ENCODE data around the gene CREB3.
A peak's percentile ranks its signal among the peaks of the same experiment; 100 is the strongest.

Gene CREB3

DNA sequence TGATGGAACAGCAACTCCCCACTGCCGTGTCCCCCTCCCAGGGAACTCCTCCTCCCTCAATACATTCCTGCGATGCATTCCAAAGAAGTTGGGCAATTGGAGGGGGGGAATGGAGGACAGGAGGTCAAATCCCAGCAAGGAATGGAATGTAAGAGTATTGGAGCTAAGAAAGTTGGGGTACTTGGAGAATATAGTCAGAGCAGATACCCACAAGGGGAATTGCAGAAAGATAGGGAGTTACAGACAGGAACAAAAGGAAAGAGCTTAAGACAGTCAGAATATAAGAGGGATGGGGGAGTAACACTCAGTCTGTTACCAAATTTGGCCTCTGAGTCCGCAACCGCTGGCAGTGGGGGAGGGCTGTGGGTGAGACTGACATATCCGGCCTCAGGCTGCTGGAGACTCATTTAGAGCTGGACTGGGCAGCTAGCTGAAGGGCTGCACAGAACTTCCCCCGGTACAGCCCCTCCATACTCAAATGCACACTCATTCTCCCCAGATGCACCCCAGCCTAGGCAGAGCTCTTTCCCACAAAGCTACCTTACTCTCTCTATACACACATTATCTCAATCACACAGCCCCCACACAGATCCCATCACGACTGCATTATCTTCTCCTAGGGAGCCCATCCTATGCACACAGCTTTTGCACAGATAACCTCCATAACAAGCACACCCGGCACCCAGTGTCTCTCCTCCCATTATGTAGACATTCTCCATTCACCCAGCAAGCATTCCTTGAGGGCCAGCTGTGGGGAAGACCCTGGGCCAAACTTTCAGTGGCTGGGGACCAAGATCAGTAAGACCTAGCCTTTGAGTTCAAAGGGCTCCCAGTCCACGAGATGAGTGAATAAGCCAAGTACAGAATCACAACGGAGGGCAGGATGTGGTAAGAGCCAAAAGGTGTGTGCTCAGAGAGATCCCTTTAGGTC lies 4.2 kb upstream of the CREB3 start:
- no peaks in the 10 kb centered on the region for H3K9me3 Mint-ChIP-seq (ENCODE audit: low read depth)
- H3K4me1 Mint-ChIP-seq (ENCODE audit: low read depth) = peaks cover 7% of the 10 kb centered on the region
- peaks cover 9% of the 10 kb centered on the region for H3K36me3 Mint-ChIP-seq
- no peaks in the 10 kb centered on the region for H3K27me3 Mint-ChIP-seq
- no peak overlapping the region for H3K27ac Mint-ChIP-seq
- H3K4me3 Mint-ChIP-seq = no peak overlapping the region

DNA sequence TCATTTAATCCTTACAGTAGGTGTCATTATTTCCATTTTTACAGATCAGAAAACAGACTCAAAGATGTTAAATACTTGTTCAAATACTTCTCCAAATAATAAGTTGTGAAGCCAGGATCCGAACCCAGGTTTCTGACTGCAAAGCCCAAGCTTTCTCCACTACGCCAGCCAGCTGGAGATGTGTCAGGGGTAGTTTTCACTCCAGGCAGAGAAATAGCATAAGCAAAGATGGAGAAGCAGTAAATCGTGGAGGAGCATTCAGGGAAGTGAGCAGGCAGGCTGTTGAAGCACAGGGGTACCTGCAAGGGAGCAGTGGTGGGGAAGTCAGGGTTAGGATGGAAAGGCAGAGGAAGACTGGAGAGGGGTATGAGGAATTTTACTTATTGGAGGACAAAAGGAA lies 3.4 kb upstream of the CREB3 start:
- H3K4me1 Mint-ChIP-seq (ENCODE audit: low read depth) = peaks cover 14% of the 10 kb centered on the region
- no peak overlapping the region for H3K27ac Mint-ChIP-seq
- H3K4me3 Mint-ChIP-seq = no peak overlapping the region
- peaks cover 9% of the 10 kb centered on the region for H3K36me3 Mint-ChIP-seq
- no peaks in the 10 kb centered on the region for H3K27me3 Mint-ChIP-seq
- no peaks in the 10 kb centered on the region for H3K9me3 Mint-ChIP-seq (ENCODE audit: low read depth)

DNA sequence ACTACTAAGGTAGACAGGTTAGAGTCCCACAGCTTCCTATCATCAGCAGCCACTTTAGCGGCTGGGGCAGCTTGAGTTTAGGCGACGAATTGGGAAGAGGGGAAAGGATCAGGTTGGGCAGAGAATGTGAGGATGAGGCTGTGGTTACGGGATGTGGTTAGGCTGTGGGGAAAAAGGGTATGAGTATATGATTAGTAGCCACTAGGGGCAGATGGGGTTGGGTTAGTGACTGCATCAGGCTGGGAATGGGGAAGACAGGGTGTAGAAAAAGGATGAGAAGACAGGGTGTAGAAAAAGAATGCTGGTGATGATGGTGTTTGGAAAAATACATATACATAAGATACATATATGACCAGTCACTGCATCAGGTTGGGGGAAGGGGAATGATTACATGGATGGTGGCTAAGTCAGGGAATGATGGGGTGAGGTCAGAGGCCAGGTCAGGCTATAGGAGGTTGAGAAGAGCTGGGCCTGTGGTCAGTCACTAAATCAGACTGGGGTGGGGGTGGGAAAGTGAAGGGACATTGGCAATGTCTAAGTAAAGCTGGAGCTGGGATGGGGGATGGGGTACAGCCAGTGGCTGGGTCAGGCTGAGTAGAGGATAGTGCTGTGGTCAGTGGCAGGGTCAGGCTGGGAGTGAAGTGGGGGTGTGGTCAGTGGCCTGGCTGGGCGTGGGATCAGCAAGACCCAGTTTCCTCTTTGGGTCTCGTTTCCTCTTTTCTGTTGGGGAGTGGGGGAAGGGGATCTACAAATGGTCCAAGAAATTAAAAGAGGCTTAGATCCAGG lies 2.6 kb upstream of the CREB3 start:
- Mint-ChIP-seq H3K27me3 (no peaks in the 10 kb centered on the region), H3K4me1 (ENCODE audit: low read depth) (peaks cover 17% of the 10 kb centered on the region), H3K9me3 (ENCODE audit: low read depth) (no peaks in the 10 kb centered on the region), H3K36me3 (peaks cover 4% of the 10 kb centered on the region), H3K27ac (peak overlapping the region; percentile 72), H3K4me3 (no peak overlapping the region)

DNA sequence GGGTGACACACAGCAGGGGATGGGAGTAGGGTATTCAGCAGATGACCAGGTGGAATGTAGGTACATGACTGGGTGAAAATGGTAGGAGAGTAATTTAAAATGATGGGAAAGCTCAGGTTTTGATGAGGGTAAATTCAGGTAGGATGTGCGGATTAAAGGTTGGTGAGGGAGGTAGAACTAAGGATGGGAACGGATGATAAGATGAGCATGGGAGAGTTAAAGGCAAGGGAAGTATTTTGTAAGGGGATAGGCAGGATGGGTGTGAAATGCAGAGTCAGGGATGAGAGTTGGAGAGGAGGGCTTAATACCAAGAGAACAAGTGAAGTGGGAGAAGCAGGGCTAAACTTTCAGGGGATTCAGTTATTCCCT lies 2.0 kb upstream of the CREB3 start:
- Mint-ChIP-seq H3K27me3 (no peaks in the 10 kb centered on the region), H3K9me3 (ENCODE audit: low read depth) (no peaks in the 10 kb centered on the region), H3K4me3 (no peak overlapping the region), H3K4me1 (ENCODE audit: low read depth) (peaks cover 18% of the 10 kb centered on the region), H3K27ac (peak overlapping the region; percentile 72), H3K36me3 (peaks cover 3% of the 10 kb centered on the region)

DNA sequence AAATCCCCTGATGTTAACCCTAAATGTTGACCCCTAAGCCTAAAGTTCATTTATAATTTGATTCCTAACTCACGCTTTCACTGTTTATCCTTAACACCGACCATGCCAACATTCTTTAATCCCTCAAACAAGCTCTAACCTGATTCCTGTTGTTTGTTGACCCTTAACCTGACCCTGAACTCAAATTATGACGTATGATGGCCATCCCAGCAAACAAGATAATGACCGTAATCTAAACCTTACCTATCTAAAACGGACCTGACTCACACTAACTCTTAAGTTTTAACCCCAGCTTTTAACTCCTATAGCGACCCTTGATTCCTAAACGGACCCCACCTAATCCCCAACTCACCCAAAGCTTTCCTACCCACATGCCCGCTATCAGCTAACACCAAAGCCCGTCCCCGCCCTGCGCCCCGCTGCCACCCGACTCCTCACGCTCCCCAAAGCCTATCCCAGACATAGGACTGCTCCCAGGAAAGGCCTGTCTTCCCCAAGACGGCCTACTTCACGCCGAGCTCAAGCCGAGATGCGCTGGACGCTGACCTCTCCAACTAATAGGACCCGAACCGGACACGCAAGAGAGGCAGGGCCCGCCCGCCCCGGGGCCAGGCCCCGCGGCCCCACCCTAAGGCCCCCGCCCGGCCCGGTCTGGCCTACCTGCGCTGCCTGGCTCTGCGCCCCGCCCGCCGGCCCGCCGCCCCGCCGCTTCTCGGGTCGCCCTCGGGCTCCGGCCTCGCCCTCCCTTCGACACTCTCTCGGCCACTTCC lies 866 bp upstream of the CREB3 start:
- Mint-ChIP-seq H3K27me3 (no peaks in the 10 kb centered on the region), H3K4me3 (no peak overlapping the region), H3K9me3 (ENCODE audit: low read depth) (no peaks in the 10 kb centered on the region), H3K4me1 (ENCODE audit: low read depth) (peaks cover 25% of the 10 kb centered on the region), H3K27ac (peak overlapping the region; percentile 91), H3K36me3 (peaks cover 6% of the 10 kb centered on the region)

DNA sequence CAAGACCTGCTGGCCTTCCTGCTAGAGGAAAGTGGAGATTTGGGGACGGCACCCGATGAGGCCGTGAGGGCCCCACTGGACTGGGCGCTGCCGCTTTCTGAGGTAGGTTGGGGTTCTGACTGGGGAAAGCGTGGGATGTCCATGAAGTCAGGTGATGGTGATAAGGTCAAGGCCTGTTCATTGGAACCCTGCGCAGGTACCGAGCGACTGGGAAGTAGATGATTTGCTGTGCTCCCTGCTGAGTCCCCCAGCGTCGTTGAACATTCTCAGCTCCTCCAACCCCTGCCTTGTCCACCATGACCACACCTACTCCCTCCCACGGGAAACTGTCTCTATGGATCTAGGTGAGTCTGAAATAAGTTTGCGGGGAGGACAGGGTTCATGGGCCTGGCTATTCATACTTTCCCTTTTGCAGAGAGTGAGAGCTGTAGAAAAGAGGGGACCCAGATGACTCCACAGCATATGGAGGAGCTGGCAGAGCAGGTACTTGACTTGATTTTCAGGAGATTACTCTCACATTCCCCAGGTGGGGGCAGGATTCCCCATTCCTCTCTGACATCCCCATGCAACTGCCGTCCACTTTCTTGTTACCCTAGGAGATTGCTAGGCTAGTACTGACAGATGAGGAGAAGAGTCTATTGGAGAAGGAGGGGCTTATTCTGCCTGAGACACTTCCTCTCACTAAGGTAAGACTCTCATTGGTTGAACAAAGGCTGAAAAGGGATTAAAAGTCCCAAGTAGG lies 505 bp downstream of the CREB3 start:
- Mint-ChIP-seq H3K27me3 (no peaks in the 10 kb centered on the region), H3K4me1 (ENCODE audit: low read depth) (peaks cover 25% of the 10 kb centered on the region), H3K36me3 (peaks cover 2% of the 10 kb centered on the region), H3K9me3 (ENCODE audit: low read depth) (no peaks in the 10 kb centered on the region), H3K27ac (peak overlapping the region; percentile 91), H3K4me3 (no peak overlapping the region)

DNA sequence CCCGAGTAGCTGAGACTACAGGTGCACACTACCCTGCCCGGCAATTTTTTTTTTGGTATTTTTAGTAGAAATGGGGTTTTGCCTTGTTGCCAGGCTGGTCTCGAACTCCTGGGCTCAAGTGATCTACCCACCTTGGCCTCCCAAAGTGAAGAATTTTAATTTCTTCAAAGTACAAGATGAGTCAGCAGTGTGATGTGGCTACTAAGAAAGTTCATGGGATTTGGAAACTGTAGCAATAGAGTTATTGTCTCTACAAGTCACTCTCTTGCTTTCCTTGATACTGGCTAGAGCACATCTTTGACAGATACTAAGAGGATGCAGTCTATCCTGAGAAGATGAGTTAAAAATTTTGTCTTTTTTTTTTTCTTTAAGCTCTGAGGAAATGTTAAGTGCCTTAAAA lies 1.6 kb downstream of the CREB3 start:
- Mint-ChIP-seq H3K9me3 (ENCODE audit: low read depth) (no peaks in the 10 kb centered on the region), H3K36me3 (peaks cover 2% of the 10 kb centered on the region), H3K27ac (peak overlapping the region; percentile 12), H3K4me3 (peak overlapping the region; percentile 61), H3K27me3 (no peaks in the 10 kb centered on the region), H3K4me1 (ENCODE audit: low read depth) (peaks cover 25% of the 10 kb centered on the region)

DNA sequence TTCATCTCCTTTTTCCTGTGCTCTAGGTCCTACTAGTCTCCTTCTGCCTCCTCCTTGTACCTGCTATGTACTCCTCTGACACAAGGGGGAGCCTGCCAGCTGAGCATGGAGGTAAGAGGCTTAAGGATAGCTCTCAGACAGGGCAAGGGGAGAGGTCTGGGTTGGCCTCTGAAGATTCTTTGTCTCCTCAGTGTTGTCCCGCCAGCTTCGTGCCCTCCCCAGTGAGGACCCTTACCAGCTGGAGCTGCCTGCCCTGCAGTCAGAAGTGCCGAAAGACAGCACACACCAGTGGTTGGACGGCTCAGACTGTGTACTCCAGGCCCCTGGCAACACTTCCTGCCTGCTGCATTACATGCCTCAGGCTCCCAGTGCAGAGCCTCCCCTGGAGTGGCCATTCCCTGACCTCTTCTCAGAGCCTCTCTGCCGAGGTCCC lies 3.8 kb downstream of the CREB3 start:
- no peak overlapping the region for H3K27ac Mint-ChIP-seq
- H3K36me3 Mint-ChIP-seq = peaks cover 2% of the 10 kb centered on the region
- H3K4me1 Mint-ChIP-seq (ENCODE audit: low read depth) = peaks cover 25% of the 10 kb centered on the region
- H3K4me3 Mint-ChIP-seq = no peak overlapping the region
- H3K9me3 Mint-ChIP-seq (ENCODE audit: low read depth) = no peaks in the 10 kb centered on the region
- no peaks in the 10 kb centered on the region for H3K27me3 Mint-ChIP-seq

DNA sequence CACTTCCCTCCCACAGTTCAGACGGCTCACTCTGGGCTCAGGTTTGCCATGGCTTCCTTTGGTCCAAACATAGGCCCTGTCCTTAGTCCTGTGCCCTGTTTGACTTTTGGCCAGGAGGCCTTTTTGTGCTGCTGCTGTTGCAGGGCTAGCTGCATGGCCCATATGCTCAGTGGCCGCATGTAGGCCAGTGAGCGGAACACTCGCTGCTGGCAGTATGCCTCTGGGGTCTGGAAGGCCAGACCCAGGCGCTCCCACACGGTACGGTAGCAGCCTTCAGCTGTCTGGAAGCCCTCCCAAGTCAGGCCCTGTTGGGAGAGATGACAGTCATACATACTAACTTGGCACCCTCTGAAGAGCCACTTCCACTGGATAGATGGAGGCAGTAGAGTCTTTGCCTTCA lies 4.7 kb downstream of the CREB3 start:
- Mint-ChIP-seq H3K27ac (peak overlapping the region; percentile 2), H3K27me3 (no peaks in the 10 kb centered on the region), H3K36me3 (peaks cover 2% of the 10 kb centered on the region)

DNA sequence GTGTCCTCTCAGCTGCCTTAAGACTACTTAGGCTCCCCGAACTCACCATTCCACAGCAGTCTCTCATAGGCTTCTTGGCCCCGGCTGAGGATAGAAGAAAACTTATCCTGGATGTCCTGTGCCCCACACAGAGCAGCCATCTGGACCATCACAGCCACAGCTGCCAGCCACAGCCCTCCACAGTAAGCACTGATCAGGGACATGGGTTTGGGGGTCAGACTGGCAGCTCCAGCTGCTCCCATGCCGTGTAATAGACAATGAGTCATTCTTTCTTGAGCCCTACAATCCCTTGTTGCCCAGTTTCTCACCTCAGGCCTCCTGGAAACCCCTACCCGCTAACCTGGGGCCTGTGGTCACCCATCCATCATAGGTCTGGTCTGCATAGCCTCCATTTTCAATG lies 5.7 kb downstream of the CREB3 start:
- no peak overlapping the region for H3K27ac Mint-ChIP-seq
- peaks cover 2% of the 10 kb centered on the region for H3K36me3 Mint-ChIP-seq
- peaks cover 34% of the 10 kb centered on the region for H3K4me1 Mint-ChIP-seq (ENCODE audit: low read depth)
- no peaks in the 10 kb centered on the region for H3K9me3 Mint-ChIP-seq (ENCODE audit: low read depth)
- H3K27me3 Mint-ChIP-seq = no peaks in the 10 kb centered on the region
- H3K4me3 Mint-ChIP-seq = no peak overlapping the region

More for the DNA sequence above, 4.7 kb downstream of the CREB3 start:
- peaks cover 33% of the 10 kb centered on the region for H3K4me1 Mint-ChIP-seq (ENCODE audit: low read depth)
- no peaks in the 10 kb centered on the region for H3K9me3 Mint-ChIP-seq (ENCODE audit: low read depth)
- no peak overlapping the region for H3K4me3 Mint-ChIP-seq

DNA sequence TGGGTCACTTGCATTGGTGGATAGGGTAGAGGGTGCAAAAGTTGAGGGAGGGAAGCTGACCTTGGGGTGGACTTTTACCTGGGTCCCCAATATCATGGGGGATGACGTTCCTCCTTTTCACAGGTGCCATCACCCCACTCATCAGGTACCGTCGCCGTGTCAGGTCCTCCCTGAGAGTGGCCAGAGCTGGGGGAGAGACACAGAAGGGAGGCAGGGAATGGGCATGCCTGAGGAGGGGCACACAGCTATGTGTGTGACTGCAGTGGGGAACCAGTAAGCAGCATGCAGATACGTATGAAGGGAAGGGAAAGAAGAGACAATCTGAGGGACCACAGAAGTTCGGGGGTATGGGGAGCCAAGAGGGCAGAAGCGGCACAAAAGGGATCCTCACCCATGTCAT lies 6.5 kb downstream of the CREB3 start:
- Mint-ChIP-seq H3K4me3 (no peak overlapping the region), H3K27me3 (no peaks in the 10 kb centered on the region), H3K36me3 (peaks cover 2% of the 10 kb centered on the region), H3K9me3 (ENCODE audit: low read depth) (no peaks in the 10 kb centered on the region), H3K27ac (no peak overlapping the region), H3K4me1 (ENCODE audit: low read depth) (peaks cover 27% of the 10 kb centered on the region)

DNA sequence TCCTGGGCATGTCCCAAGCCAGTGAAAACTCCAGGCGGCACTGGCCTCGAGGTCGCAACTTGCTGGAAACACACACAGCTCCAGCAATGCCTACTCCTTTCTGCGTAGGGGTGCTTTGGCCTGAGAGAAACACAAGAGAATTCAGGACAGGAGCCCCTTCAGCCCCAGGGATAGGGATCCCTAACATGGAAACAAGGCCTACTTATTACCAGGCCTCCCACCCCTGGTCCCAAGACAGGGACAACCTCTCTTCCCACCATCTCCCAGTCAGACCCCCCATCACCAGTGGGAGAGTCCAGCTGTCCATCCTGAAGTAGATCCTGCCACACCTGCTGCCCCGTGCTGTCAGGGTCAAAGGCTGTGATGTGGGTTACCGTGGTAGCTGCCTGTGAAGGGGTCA lies 7.8 kb downstream of the CREB3 start:
- no peaks in the 10 kb centered on the region for H3K9me3 Mint-ChIP-seq (ENCODE audit: low read depth)
- peaks cover 22% of the 10 kb centered on the region for H3K4me1 Mint-ChIP-seq (ENCODE audit: low read depth)
- no peak overlapping the region for H3K27ac Mint-ChIP-seq
- H3K27me3 Mint-ChIP-seq = no peaks in the 10 kb centered on the region
- peaks cover 2% of the 10 kb centered on the region for H3K36me3 Mint-ChIP-seq
- H3K4me3 Mint-ChIP-seq = no peak overlapping the region

DNA sequence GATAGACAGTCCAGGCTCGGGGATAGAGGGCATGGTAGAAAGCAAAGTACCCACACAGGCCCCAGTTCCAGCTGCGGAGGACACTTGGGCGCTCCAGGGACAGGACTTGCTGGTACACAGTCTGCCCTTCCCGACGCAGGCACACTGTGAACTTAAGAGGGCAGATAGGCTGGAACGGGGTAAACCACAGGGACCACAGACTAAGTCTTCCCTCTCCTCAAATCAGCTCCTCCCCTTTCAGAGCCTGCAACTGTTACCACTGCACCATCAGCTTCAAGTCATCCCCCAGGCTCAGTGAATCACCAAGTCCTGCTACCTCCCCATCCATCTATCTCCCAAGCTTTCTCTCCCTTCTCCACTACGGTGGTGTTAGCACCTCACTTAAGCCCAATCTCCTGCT lies 9.3 kb downstream of the CREB3 start:
- Mint-ChIP-seq H3K4me3 (no peak overlapping the region), H3K9me3 (ENCODE audit: low read depth) (no peaks in the 10 kb centered on the region), H3K27me3 (no peaks in the 10 kb centered on the region), H3K4me1 (ENCODE audit: low read depth) (peaks cover 29% of the 10 kb centered on the region), H3K27ac (peak overlapping the region; percentile 1), H3K36me3 (no peaks in the 10 kb centered on the region)

DNA sequence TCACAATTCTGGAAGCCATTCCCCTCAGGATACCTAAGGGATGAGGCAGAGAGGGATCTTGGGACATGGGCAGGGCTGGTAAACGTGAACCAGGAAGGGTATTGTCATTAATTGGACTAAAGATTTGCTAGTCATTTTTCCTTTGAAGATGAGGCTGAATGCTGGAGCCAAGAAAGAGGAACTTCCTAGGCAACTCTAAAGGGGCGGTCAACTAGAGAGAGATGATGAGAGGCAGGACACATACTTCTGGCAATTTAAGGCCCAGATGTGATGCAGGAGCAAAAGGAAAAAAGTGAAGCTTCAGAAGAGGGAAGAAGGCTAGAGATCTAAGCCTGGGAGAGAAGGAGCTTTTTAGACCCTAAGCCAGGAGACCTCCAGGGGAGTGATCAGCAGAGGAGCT lies 11.0 kb downstream of the CREB3 start:
- Mint-ChIP-seq H3K27me3 (no peaks in the 10 kb centered on the region), H3K27ac (no peak overlapping the region), H3K36me3 (no peaks in the 10 kb centered on the region), H3K4me3 (no peak overlapping the region), H3K4me1 (ENCODE audit: low read depth) (peaks cover 44% of the 10 kb centered on the region), H3K9me3 (ENCODE audit: low read depth) (no peaks in the 10 kb centered on the region)
